K562 (cell line): Measurements from ENCODE around the gene TTC9B. TPM values are rescaled to one million over a fixed set of nuclear protein-coding genes. Genes with fewer than 3 reads are reported as not detected.
"Not testable (repeated sequence)": the region's sequence is repeated elsewhere in the genome, so short reads cannot be mapped to it uniquely, and the experiment has no call there.

Experiments used
- ATAC-seq: fragments of 200-7000 bp; cut with Tn5 transposase; 3 replicates; pipeline ENCODE4 v1.9.1; 2020; ENCODE audit warnings: moderate library complexity
- BruUV-seq: library from RNA; stranded (reverse); fragments of 400-500 nt; replicated peaks from 2 replicates; lab custom pipeline; 2021; lab: Mats Ljungman, UMichigan
- CTCF ChIA-PET: fragments of 300-600 bp; formaldehyde crosslinking; extraction: SDS; loops from one replicate; lab custom pipeline; 2021; ENCODE audit warnings: low intra/inter-chr PET ratio; lab: Yijun Ruan, JAX
- POLR2A ChIA-PET: fragments of 300-600, 350-650 bp; sonication (Branson Sonifier 250); formaldehyde crosslinking; extraction: SDS; loops from one replicate; lab custom pipeline; 2021; ENCODE audit warnings: antibody characterized with exemption, inconsistent platforms; lab: Yijun Ruan, JAX
- DNase-seq, 4 experiments: peaks; one replicate each; pipeline versions ENCODE4 v3.0.0 to v3.0.0-alpha.2; 2011 to 2018; ENCODE audit warnings: low spot score in 3 of 4, mixed read lengths in 3 of 4; ENCODE audit errors: extremely low read depth in 1 of 4
- FAIRE-seq: peaks from 2 replicates; lab custom pipeline; 2011; peaks lifted over from hg19 to GRCh38; lab: Jason Lieb, UNC
- H2AFZ ChIP-seq: 2 replicates; pipeline ENCODE4 v1.6.0; 2011; ENCODE audit warnings: low read depth, low read length, control low read depth, inconsistent platforms
- H3K27ac ChIP-seq: fragments of 200-600 bp; 3 replicates; pipeline ENCODE4 v1.8.0; 2011; ENCODE audit warnings: low read depth, mild to moderate bottlenecking, control low read depth, inconsistent platforms, low read length, moderate library complexity, mixed read lengths; ENCODE audit errors: extremely low read depth
- H3K27me3 ChIP-seq, 2 experiments: fragments of 300-600 bp in 1 of 2; 2 replicates in 1 of 2; 3 replicates in 1 of 2; pipeline versions ENCODE4 v1.6.0 to v1.8.0; 2011; ENCODE audit warnings: inconsistent platforms in 2 of 2, low read length in 2 of 2, mild to moderate bottlenecking in 1 of 2, mixed read lengths in 1 of 2, moderate library complexity in 1 of 2; ENCODE audit not compliant: control insufficient read depth in 2 of 2, insufficient read depth in 2 of 2
- H3K36me3 ChIP-seq: fragments of 300-600 bp; 3 replicates; pipeline ENCODE4 v1.8.0; 2011; ENCODE audit warnings: mild to moderate bottlenecking, low read length, inconsistent platforms; ENCODE audit not compliant: control insufficient read depth, insufficient read depth
- H3K4me1 ChIP-seq, 2 experiments: fragments of 200-600 bp in 1 of 2; replicated peaks in 1 of 2; 2 replicates in 1 of 2; 3 replicates in 1 of 2; pipeline versions ENCODE4 v1.5.1 to v1.8.0; 2011; ENCODE audit warnings: inconsistent platforms in 2 of 2, low read length in 2 of 2, mild to moderate bottlenecking in 1 of 2, mixed read lengths in 1 of 2, moderate library complexity in 1 of 2; ENCODE audit not compliant: control insufficient read depth in 2 of 2, insufficient read depth in 2 of 2
- H3K4me2 ChIP-seq: 2 replicates; pipeline ENCODE4 v1.6.1; 2011; ENCODE audit warnings: low read length, control low read depth, inconsistent platforms, mixed read lengths; ENCODE audit not compliant: insufficient read depth
- H3K4me3 ChIP-seq: fragments of 200-600 bp; sonication (generic), shearing (Covaris generic); 2 replicates; pipeline ENCODE4 v1.5.1; 2016; ENCODE audit warnings: control low read depth, inconsistent platforms
- H3K79me2 ChIP-seq: fragments of 200-600 bp; 3 replicates; pipeline ENCODE4 v1.8.0; 2011; ENCODE audit warnings: low read length, inconsistent platforms; ENCODE audit not compliant: control insufficient read depth, insufficient read depth
- H3K9ac ChIP-seq, 2 experiments: 2 replicates each; pipeline versions ENCODE4 v1.6.0 to v1.6.1; 2011; ENCODE audit warnings: low read depth in 2 of 2, low read length in 2 of 2, control low read depth in 1 of 2, inconsistent platforms in 1 of 2, mild to moderate bottlenecking in 1 of 2, mixed read lengths in 1 of 2; ENCODE audit not compliant: insufficient read depth in 1 of 2
- H3K9me1 ChIP-seq: one replicate; pipeline ENCODE4 v1.6.0; 2011; ENCODE audit warnings: inconsistent platforms, mild to moderate bottlenecking, low read length, moderate library complexity; ENCODE audit not compliant: control insufficient read depth, insufficient read depth
- H3K9me3 ChIP-seq: replicated peaks from 2 replicates; pipeline ENCODE4 v1.5.1; 2011; ENCODE audit warnings: low read depth, low read length, inconsistent platforms; ENCODE audit not compliant: control insufficient read depth, insufficient read depth
- H4K20me1 ChIP-seq: replicated peaks from 2 replicates; pipeline ENCODE4 v1.6.1; 2011; ENCODE audit warnings: low read length, inconsistent platforms, mixed read lengths; ENCODE audit not compliant: control insufficient read depth, insufficient read depth
- HDAC1 ChIP-seq, 2 experiments: fragments of 450-650 bp; IDR thresholded peaks; 2 replicates each; pipeline ENCODE4 v1.6.1; 2016 to 2017; ENCODE audit warnings: inconsistent platforms in 1 of 2, mild to moderate bottlenecking in 1 of 2, moderate library complexity in 1 of 2
- ZNF512 ChIP-seq: IDR thresholded peaks from 2 replicates; pipeline ENCODE4 v1.6.1; 2016; ENCODE audit warnings: missing genetic modification characterization, missing compliant biosample characterization
- WGBS: fragments of 100-300 bp; shearing (Covaris generic); methylation state at CpG from one replicate; pipeline ENCODE4 v1.1.6; 2016; ENCODE audit warnings: low coverage, mixed read lengths; ENCODE audit not compliant: insufficient coverage; ENCODE audit errors: missing lambda C conversion rate; 5-methylcytosine and 5-hydroxymethylcytosine counted together
- in situ Hi-C: fragments of 300-500 bp; cut with MboI; formaldehyde crosslinking; loops from 4 replicates; pipeline ENCODE4 v1.15.0; 2018; ENCODE audit warnings: inconsistent platforms, mixed read lengths
- intact Hi-C: fragments of 100-400 bp; cut with micrococcal nuclease; formaldehyde crosslinking; loops from 2 replicates; pipeline ENCODE4 v1.14.2; 2022
- polyA plus RNA-seq, 8 experiments: library from polyadenylated mRNA; depleted of rRNA in 4 of 8; stranded (reverse) in 5 of 8; unstranded in 3 of 8; fragments of >200 nt; fragmentation: Nextera tagmentation in 2 of 8; fragmentation: Illumina TruSeq in 1 of 8; extraction: Ambion mirVana in 2 of 8; extraction: Trizol in 1 of 8; gene quantifications; 2 replicates each; pipeline versions ENCODE4 v1.2.1 to v1.2.3, GENCODE V29; 2011 to 2014; ENCODE audit warnings: inconsistent platforms in 1 of 8, missing spikeins in 1 of 8
- total RNA-seq, 7 experiments: library from RNA; depleted of rRNA in 6 of 7; stranded (reverse); fragments of >200 nt in 6 of 7; fragmentation: Illumina TruSeq in 2 of 7; extraction: Trizol in 2 of 7; gene quantifications; 2 replicates each; pipeline versions ENCODE4 v1.2.1 to v1.2.3, GENCODE V29; 2011 to 2021; ENCODE audit warnings: low replicate concordance in 1 of 7

Gene TTC9B
- total and polyA plus RNA-seq, 9 of the 15 experiments (the other 6 are each of a cell fraction or from before 2014, with no cell fraction given): 0.06 to 0.14 TPM; not detected in 7

GRCh38 chr19:40219029-40219428 lies 845 bp upstream of the TTC9B start:
- in situ Hi-C loops, H3K36me3 ChIP-seq, intact Hi-C loops, H3K4me3 ChIP-seq, ATAC-seq, FAIRE-seq, H3K9me1 ChIP-seq, BruUV-seq, H3K9ac ChIP-seq, H3K27ac ChIP-seq, H3K79me2 ChIP-seq, H3K9me3 ChIP-seq, H3K4me2 ChIP-seq, H2AFZ ChIP-seq, H4K20me1 ChIP-seq, DNase-seq, H3K27me3 ChIP-seq: not testable (repeated sequence)
- WGBS: 24% methylated on average over 3 of the region's 4 CpGs
- CTCF ChIA-PET: interaction anchor here (0.6 kb wide), 1 partner anchor 690 kb away, joined by 3 read pairs; no protein-coding TSS in a partner anchor
- TF ChIP-seq ZNF512 (0 out of 2 replicates have a peak, but pooled peaks have one; percentile 19), HDAC1 (IDR thresholded peaks at IDR 0.05) (0 out of 4 replicates have a peak, but pooled peaks of 1 of the 2 experiments have one; percentile 14)
- POLR2A ChIA-PET: interaction anchor here (0.7 to 1.0 kb wide), 2 partner anchors 9 to 71 kb away, joined by 3 read pairs; no protein-coding TSS in a partner anchor
- H3K4me1 ChIP-seq: peaks cover 12 to 37% of the 10 kb centered on the region in 2 experiments; a peak in 4 of 5 replicates
